HUES48 (cell line): ENCODE data around the gene PRR36.
A peak's percentile ranks its signal among the peaks of the same experiment; 100 is the strongest.
"Not testable (repeated sequence)": the region's sequence is repeated elsewhere in the genome, so short reads cannot be mapped to it uniquely, and the experiment has no call there.

Source experiments
- H3K27ac ChIP-seq: one replicate; pipeline ENCODE4 v1.7.0; 2013; ENCODE audit warnings: low read depth, low read length, inconsistent platforms
- H3K27me3 ChIP-seq: 2 replicates; pipeline ENCODE4 v1.6.1; 2013; ENCODE audit warnings: mild to moderate bottlenecking, low read length; ENCODE audit not compliant: control insufficient read depth, insufficient read depth
- H3K36me3 ChIP-seq: 2 replicates; pipeline ENCODE4 v1.6.1; 2013; ENCODE audit warnings: low read length; ENCODE audit not compliant: control insufficient read depth, insufficient read depth
- H3K4me1 ChIP-seq: 2 replicates; pipeline ENCODE4 v1.6.1; 2013; ENCODE audit warnings: mild to moderate bottlenecking, low read length; ENCODE audit not compliant: control insufficient read depth, insufficient read depth
- H3K4me3 ChIP-seq: 2 replicates; pipeline ENCODE4 v1.5.1; 2013; ENCODE audit warnings: mild to moderate bottlenecking, low read depth, low read length
- H3K9ac ChIP-seq: 2 replicates; pipeline ENCODE4 v1.6.1; 2013; ENCODE audit warnings: mild to moderate bottlenecking, low read depth, low read length, moderate library complexity
- H3K9me3 ChIP-seq: 2 replicates; pipeline ENCODE4 v1.6.1; 2013; ENCODE audit warnings: low read length; ENCODE audit not compliant: control insufficient read depth, insufficient read depth

The PRR36 gene

GRCh38 chr19:7861619-7862412, 12.4 kb downstream of the PRR36 start:
- Histone ChIP-seq H3K4me3 (peak overlapping the region; percentile 74), H3K27ac (peak overlapping the region; percentile 20), H3K27me3 (peaks cover 47% of the 10 kb centered on the region), H3K36me3 (no peaks in the 10 kb centered on the region), H3K9me3 (no peaks in the 10 kb centered on the region), H3K9ac (no peak overlapping the region), H3K4me1 (peaks cover 22% of the 10 kb centered on the region; the same call in 1 of the 2 replicates)

- Histone ChIP-seq H3K9ac (no peak overlapping the region), H3K9me3 (no peaks in the 10 kb centered on the region), H3K4me1 (peaks cover 22% of the 10 kb centered on the region; the same call in 1 of the 2 replicates), H3K27me3 (peaks cover 42% of the 10 kb centered on the region), H3K36me3 (no peaks in the 10 kb centered on the region), H3K27ac (no peak overlapping the region), H3K4me3 (no peak overlapping the region)
Observed at GRCh38 chr19:7860714-7861618, 13.2 kb downstream of the PRR36 start.

- Histone ChIP-seq H3K4me3 (no peak overlapping the region), H3K36me3 (no peaks in the 10 kb centered on the region), H3K27me3 (peaks cover 36% of the 10 kb centered on the region), H3K9ac (no peak overlapping the region), H3K9me3 (no peaks in the 10 kb centered on the region), H3K4me1 (peaks cover 19% of the 10 kb centered on the region; the same call in 1 of the 2 replicates), H3K27ac (no peak overlapping the region)
Observed at GRCh38 chr19:7859831-7860713, 14.1 kb downstream of the PRR36 start.

GRCh38 chr19:7859087-7859486, 15.1 kb downstream of the PRR36 start:
- not testable (repeated sequence) for H3K27ac ChIP-seq, H3K9ac ChIP-seq

GRCh38 chr19:7858109-7858770, 15.9 kb downstream of the PRR36 start:
- Histone ChIP-seq H3K4me1 (peaks cover 14% of the 10 kb centered on the region; the same call in 1 of the 2 replicates), H3K36me3 (no peaks in the 10 kb centered on the region), H3K9me3 (no peaks in the 10 kb centered on the region), H3K27ac (no peak overlapping the region), H3K4me3 (peak overlapping the region; percentile 50), H3K9ac (no peak overlapping the region), H3K27me3 (peaks cover 24% of the 10 kb centered on the region)

More at GRCh38 chr19:7859087-7859486, 15.1 kb downstream of the PRR36 start:
- not testable (repeated sequence) for H3K9me3 ChIP-seq, H3K36me3 ChIP-seq, H3K4me3 ChIP-seq
- Histone ChIP-seq H3K4me1 (peaks cover 17% of the 10 kb centered on the region; the same call in 1 of the 2 replicates), H3K27me3 (peaks cover 32% of the 10 kb centered on the region)

GRCh38 chr19:7857727-7858108, 16.5 kb downstream of the PRR36 start:
- H3K27me3 ChIP-seq: peaks cover 21% of the 10 kb centered on the region
- no peaks in the 10 kb centered on the region for H3K36me3 ChIP-seq
- H3K4me1 ChIP-seq: peaks cover 13% of the 10 kb centered on the region; the same call in 1 of the 2 replicates
- H3K9ac ChIP-seq: no peak overlapping the region
- H3K27ac ChIP-seq: no peak overlapping the region
- peak overlapping the region; percentile 50 for H3K4me3 ChIP-seq
- no peaks in the 10 kb centered on the region for H3K9me3 ChIP-seq

GRCh38 chr19:7856679-7857663, 17.2 kb downstream of the PRR36 start:
- Histone ChIP-seq H3K27me3 (peaks cover 21% of the 10 kb centered on the region), H3K9me3 (no peaks in the 10 kb centered on the region), H3K36me3 (no peaks in the 10 kb centered on the region), H3K4me3 (no peak overlapping the region), H3K4me1 (peaks cover 13% of the 10 kb centered on the region; the same call in 1 of the 2 replicates), H3K27ac (no peak overlapping the region), H3K9ac (no peak overlapping the region)

GRCh38 chr19:7856109-7856591, 18.0 kb downstream of the PRR36 start:
- H3K36me3 ChIP-seq: no peaks in the 10 kb centered on the region
- H3K27me3 ChIP-seq: peaks cover 15% of the 10 kb centered on the region
- no peak overlapping the region for H3K9ac ChIP-seq
- H3K4me3 ChIP-seq: no peak overlapping the region
- no peaks in the 10 kb centered on the region for H3K9me3 ChIP-seq
- H3K4me1 ChIP-seq: peaks cover 6% of the 10 kb centered on the region; the same call in 1 of the 2 replicates
- no peak overlapping the region for H3K27ac ChIP-seq

GRCh38 chr19:7855426-7856108, 18.6 kb downstream of the PRR36 start:
- Histone ChIP-seq H3K27ac (no peak overlapping the region), H3K27me3 (peaks cover 10% of the 10 kb centered on the region; the same call in 1 of the 2 replicates), H3K4me3 (no peak overlapping the region), H3K9ac (no peak overlapping the region), H3K4me1 (peaks cover 4% of the 10 kb centered on the region; the same call in 1 of the 2 replicates), H3K36me3 (no peaks in the 10 kb centered on the region), H3K9me3 (no peaks in the 10 kb centered on the region)
